Effector memory CD8-positive, alpha-beta T cell (primary cell): Measurements from ENCODE around the gene POP4.
"Not testable (repeated sequence)": the region's sequence is repeated elsewhere in the genome, so short reads cannot be mapped to it uniquely, and the experiment has no call there.

Experiments
- ATAC-seq: fragments of 150-1000 bp; cut with Tn5 transposase; replicated peaks from 2 replicates; pipeline ENCODE4 v1.10.0; 2021; ENCODE audit warnings: mild to moderate bottlenecking, moderate library complexity
- DNase-seq, 3 experiments: peaks; one replicate each; pipeline ENCODE4 v3.0.0; 2021
- H3K27ac Mint-ChIP-seq, 2 donors: one replicate each; pipeline ENCODE4 v1.8.0; 2022; ENCODE audit warnings: mild to moderate bottlenecking in 2 of 2, mixed read lengths in 2 of 2, moderate library complexity in 2 of 2
- H3K27me3 Mint-ChIP-seq, 2 donors: one replicate each; pipeline ENCODE4 v1.8.0; 2022; ENCODE audit warnings: mixed read lengths in 2 of 2
- H3K36me3 Mint-ChIP-seq: one replicate; pipeline ENCODE4 v1.8.0; 2022; ENCODE audit warnings: mild to moderate bottlenecking, moderate library complexity, mixed read lengths; ENCODE audit not compliant: insufficient read depth
- H3K4me1 Mint-ChIP-seq, 2 donors: one replicate each; pipeline ENCODE4 v1.8.0; 2022; ENCODE audit warnings: low read depth in 2 of 2, mixed read lengths in 2 of 2
- H3K4me3 Mint-ChIP-seq, 2 donors: one replicate each; pipeline ENCODE4 v1.8.0; 2022; ENCODE audit warnings: mild to moderate bottlenecking in 2 of 2, mixed read lengths in 2 of 2, moderate library complexity in 2 of 2
- H3K9me3 Mint-ChIP-seq, 2 donors: one replicate each; pipeline ENCODE4 v1.8.0; 2022; ENCODE audit warnings: mixed read lengths in 2 of 2
- total RNA-seq, 9 experiments: gene quantifications; one replicate each; lab custom pipeline; 2026; lab: John Stamatoyannopoulos, UW

Gene POP4, protein sequence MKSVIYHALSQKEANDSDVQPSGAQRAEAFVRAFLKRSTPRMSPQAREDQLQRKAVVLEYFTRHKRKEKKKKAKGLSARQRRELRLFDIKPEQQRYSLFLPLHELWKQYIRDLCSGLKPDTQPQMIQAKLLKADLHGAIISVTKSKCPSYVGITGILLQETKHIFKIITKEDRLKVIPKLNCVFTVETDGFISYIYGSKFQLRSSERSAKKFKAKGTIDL
- total RNA-seq = 26.7 to 88.3 (median 45.5) reads per million in 9 experiments

DNA sequence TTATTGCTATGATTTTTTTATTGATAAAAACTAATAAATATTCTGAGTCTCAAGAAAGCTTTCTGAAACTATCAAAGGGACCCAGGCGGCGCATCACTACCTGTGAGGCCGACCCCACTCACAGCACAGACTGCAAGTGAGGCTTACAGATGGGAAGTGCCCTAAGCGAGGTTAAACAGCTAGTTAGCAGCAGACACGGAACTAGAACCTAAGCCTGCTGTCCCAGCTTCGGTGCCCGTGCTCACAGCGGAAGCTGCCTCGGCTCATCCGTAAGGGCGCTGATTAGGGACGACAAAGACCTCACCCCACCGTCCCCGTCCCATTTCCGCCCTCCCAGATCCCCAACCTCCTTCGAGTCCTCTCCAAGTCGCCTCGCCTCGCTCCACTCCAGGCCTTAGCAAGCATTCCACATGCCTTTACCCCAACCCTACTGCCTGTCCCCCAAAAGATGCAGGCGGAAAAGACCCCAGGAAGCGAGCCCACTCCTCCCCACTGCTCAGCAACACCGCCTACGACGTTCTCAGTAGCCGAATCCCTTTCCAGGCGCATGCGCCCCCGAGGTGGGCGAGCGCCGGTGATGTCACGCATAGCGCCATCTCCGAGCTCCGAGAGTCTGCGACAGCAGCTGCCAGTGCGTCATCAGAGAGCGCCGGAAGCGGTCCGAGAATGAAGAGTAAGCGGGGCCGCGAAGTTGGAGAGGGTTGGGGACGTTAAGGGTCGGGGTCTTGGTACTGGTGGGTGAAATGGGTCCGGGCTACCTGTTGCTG, at the start of gene POP4:
Gene POP4, plus strand, starts transcription at position 631 of the 767 bp plus-strand sequence. Its CDS starts 36 bp downstream, at position 667.
- no peaks in the 10 kb centered on the region for H3K9me3 Mint-ChIP-seq
- ATAC-seq (peak; percentile 79), DNase-seq (peak; percentile 96 to 98 (median 97))
- no peaks in the 10 kb centered on the region for H3K27me3 Mint-ChIP-seq
- peak within 1 kb of the TSS; percentile 97 to 100 for H3K4me3 Mint-ChIP-seq
- H3K36me3 Mint-ChIP-seq = peaks cover 36% of the 10 kb centered on the region
- H3K4me1 Mint-ChIP-seq = peaks cover 22 to 33% of the 10 kb centered on the region in 2 donors
- H3K27ac Mint-ChIP-seq = peak within 1 kb of the TSS; percentile 100

DNA sequence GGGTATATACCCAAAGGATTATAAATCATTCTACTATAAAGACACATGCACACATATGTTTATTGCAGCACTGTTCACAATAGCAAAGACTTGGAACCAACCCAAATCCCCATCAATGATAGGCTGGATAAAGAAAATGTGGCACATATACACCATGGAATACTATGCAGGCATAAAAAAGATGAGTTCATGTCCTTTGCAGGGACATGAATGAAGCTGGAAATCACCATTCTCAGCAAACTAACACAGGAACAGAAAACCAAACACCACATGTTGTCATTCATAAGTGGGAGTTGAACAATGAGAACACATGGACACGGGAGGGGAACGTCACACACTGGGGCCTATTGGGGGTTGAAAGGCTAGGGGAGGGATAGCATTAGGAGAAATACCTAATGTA, 47.0 kb upstream of the POP4 start:
- H3K36me3 Mint-ChIP-seq, DNase-seq, H3K4me1 Mint-ChIP-seq, H3K4me3 Mint-ChIP-seq, ATAC-seq, H3K27ac Mint-ChIP-seq: not testable (repeated sequence)
- H3K9me3 Mint-ChIP-seq = peaks cover 0 to 14% of the 10 kb centered on the region in 2 donors
- peaks cover 37 to 55% of the 10 kb centered on the region in 2 donors for H3K27me3 Mint-ChIP-seq

DNA sequence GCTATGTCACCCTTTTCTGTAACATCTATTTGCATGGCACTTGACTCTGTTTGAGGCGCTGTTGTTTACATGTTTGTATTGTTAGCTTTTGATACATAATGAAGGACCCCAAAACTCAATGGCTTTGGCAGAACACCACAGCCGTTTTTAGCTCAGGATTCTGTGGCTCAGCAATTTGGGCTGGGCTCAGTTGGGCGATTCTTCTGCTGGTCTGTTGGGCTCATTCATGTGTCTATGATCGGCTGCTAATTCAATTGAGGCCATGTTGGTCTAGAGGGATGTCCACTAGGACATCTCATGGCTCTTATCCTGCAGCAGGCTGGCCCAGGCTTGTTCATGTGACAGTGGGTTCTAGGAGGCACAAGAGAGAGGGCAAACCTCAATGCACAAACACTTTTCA, 46.3 kb upstream of the POP4 start:
- ATAC-seq = no peak
- H3K27ac Mint-ChIP-seq = no peak overlapping the region
- H3K4me1 Mint-ChIP-seq = peaks cover 0 to 4% of the 10 kb centered on the region in 2 donors
- H3K36me3 Mint-ChIP-seq = no peaks in the 10 kb centered on the region
- no peak for DNase-seq
- peaks cover 31 to 56% of the 10 kb centered on the region in 2 donors for H3K27me3 Mint-ChIP-seq
- no peak overlapping the region for H3K4me3 Mint-ChIP-seq
- peaks cover 0 to 14% of the 10 kb centered on the region in 2 donors for H3K9me3 Mint-ChIP-seq

DNA sequence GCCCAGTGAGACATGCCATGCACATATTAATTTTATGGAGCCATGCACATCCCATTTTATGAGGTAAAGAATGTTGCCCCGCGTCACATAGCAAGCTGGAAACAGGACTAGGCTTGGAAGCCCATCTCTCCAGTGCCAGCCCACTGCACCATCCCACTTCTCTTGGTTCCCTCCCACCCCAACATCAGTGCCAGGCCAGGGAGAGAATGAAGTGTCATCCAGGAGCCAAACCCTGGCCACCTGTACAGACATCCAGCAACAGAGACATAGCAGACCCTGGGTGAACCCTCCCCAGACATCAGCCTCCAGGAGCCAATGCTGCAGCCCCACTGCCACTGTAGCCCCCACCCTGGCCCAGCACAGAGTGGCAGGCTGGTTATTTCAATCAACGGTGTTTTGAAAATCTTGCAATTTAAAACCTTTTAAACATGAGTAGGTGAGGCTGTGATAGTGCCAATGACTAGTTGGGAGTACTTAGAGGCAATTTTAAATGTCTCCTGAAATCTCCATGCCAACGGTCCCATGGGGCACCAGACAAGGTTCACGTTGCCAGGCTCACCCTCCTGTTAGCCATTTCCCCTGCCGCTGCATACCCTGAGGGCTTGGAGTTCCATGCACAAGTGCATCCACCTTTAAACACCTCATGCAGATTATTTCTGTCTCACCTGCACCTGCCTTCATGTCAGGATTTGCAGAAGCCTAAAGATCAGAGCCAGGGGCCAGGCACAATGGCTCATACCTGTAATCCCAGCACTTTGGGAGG, 45.6 kb upstream of the POP4 start:
- DNase-seq = no peak
- ATAC-seq = no peak
- no peaks in the 10 kb centered on the region for H3K36me3 Mint-ChIP-seq
- no peak overlapping the region for H3K4me3 Mint-ChIP-seq
- peaks cover 28 to 56% of the 10 kb centered on the region in 2 donors for H3K27me3 Mint-ChIP-seq
- peaks cover 0 to 14% of the 10 kb centered on the region in 2 donors for H3K9me3 Mint-ChIP-seq
- H3K27ac Mint-ChIP-seq = no peak overlapping the region
- peaks cover 0 to 4% of the 10 kb centered on the region in 2 donors for H3K4me1 Mint-ChIP-seq

DNA sequence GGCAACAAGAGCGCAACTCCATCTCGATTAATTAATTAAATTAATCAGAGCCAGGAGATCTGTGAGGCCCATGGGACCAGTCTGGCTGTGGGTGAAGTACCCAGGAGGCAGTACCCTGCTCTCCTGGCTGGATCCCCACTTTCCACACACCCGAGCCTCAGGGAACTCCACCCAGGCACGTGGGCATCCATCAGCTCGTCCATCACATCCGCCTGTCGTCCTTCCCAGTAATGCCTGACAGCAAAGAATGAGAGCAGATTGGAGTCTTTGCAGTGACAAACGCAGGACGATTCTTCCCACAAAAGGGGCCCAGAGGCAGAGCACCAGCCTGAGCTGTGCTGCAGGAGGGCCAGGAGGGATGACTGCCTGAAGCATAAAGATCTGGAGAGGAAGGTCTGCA, 44.5 kb upstream of the POP4 start:
- Mint-ChIP-seq H3K27me3 (peaks cover 23 to 56% of the 10 kb centered on the region in 2 donors), H3K9me3 (peaks cover 0 to 14% of the 10 kb centered on the region in 2 donors), H3K27ac (no peak overlapping the region), H3K36me3 (no peaks in the 10 kb centered on the region), H3K4me3 (no peak overlapping the region), H3K4me1 (peaks cover 0 to 8% of the 10 kb centered on the region in 2 donors)
- DNase-seq (no peak), ATAC-seq (no peak)

DNA sequence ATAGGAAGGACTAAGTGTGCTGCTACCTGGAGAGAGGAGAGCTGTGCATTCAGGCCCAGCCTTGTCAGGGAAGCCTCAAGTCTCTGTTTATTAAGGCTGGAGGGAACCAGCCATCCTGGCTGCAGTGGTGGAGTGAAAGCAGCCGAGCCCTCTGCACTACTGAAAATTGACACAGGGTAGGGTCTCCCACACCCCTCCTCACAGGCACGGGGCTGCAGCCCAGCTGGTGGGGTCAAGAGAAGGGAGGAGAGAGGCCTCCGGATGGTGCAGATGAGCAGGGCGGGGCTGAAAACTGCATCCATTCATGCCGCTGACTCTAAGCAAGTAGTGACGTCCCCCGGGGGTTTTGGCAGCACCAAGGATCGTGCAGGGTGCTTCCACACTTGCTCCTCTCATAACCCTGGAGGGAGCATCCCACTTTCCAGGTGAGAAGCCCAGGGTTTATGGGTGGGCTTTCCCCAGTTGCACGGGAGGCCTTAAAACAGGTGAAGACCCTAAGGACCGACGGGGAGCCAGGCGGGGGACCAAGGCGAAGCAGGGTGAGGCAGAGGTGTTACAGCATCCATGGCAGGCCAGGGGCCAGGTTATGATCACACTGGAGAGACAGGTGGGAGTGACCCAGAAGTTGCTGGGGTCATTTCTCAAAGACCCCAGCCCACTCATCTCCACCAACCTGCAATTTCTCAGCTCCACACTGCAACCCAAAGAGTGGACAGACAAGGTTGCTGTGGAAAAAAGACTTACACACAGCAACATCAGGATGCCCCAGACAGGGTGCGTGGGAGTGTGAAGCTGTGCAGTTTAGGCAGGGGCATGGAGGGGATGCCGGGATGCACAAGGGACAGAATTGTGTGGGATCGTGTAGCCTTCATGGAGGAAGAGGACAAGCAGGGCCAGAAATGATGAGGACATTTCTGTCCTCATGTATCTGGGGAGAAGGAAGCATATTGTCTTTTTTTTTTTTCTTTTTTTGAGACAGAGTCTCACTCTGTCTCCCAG, 43.5 kb upstream of the POP4 start:
- H3K27ac Mint-ChIP-seq = no peak overlapping the region
- H3K9me3 Mint-ChIP-seq = peaks cover 0 to 14% of the 10 kb centered on the region in 2 donors
- no peak for ATAC-seq
- H3K27me3 Mint-ChIP-seq = peaks cover 24 to 61% of the 10 kb centered on the region in 2 donors
- H3K4me1 Mint-ChIP-seq = peaks cover 0 to 8% of the 10 kb centered on the region in 2 donors
- no peak for DNase-seq
- H3K4me3 Mint-ChIP-seq = no peak overlapping the region
- no peaks in the 10 kb centered on the region for H3K36me3 Mint-ChIP-seq

DNA sequence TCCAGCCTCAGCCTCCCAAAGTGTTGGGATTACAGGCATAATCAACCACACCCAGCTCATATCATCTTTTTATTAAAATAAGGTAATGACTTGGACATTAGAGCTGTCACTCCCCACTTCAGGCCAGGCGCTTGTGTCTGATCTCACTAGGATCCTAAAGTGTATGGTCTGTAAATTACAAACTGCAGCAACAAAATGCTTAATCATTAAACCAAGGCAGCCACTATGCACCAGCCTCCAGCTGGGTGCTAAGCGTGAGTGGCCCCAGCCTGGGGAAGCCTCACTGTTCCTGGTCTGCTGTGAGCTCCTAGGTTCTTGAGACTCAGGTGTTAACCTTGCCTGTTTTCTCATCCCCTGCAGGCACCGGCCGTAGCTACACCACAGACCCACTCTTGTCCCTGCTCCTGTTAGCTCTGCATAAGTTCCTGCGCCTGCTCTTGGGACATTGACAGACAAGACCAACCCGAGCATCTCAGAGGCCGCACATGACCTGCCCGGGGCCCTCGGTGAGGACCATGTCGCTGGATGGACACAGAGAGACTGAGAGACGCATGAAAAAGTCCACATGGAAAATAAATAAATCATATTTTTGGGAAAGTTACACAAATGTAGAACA, 42.5 kb upstream of the POP4 start:
- no peak overlapping the region for H3K27ac Mint-ChIP-seq
- H3K4me3 Mint-ChIP-seq = no peak overlapping the region
- peaks cover 0 to 8% of the 10 kb centered on the region in 2 donors for H3K9me3 Mint-ChIP-seq
- H3K4me1 Mint-ChIP-seq = peaks cover 0 to 8% of the 10 kb centered on the region in 2 donors
- no peaks in the 10 kb centered on the region for H3K36me3 Mint-ChIP-seq
- no peak for ATAC-seq
- no peak for DNase-seq
- H3K27me3 Mint-ChIP-seq = peaks cover 24 to 71% of the 10 kb centered on the region in 2 donors

DNA sequence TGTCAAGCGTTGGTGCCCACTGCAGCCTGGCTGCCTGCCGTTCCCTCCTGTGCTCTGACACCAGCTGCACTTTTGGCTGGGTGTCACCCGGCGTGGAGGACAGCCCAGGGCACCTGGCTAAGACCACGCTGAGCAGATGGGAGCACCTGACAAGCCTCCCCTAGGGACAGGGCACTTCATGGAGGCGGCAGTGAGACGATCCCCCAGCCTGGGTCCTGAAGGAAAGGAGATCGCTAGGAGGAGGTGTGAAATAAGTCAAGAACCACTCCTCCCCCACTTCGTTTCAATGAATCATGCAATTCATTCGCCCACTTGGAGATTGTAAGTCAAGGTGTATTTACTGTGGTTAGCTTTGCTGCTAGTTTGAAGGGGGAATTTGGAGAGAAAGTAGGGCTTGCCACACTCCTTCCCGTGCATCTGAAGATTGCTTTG, 41.5 kb upstream of the POP4 start:
- Mint-ChIP-seq H3K36me3 (no peaks in the 10 kb centered on the region), H3K4me3 (no peak overlapping the region), H3K27ac (no peak overlapping the region), H3K4me1 (peaks cover 0 to 8% of the 10 kb centered on the region in 2 donors), H3K27me3 (peaks cover 24 to 76% of the 10 kb centered on the region in 2 donors), H3K9me3 (no peaks in the 10 kb centered on the region)
- no peak for DNase-seq
- ATAC-seq = no peak

DNA sequence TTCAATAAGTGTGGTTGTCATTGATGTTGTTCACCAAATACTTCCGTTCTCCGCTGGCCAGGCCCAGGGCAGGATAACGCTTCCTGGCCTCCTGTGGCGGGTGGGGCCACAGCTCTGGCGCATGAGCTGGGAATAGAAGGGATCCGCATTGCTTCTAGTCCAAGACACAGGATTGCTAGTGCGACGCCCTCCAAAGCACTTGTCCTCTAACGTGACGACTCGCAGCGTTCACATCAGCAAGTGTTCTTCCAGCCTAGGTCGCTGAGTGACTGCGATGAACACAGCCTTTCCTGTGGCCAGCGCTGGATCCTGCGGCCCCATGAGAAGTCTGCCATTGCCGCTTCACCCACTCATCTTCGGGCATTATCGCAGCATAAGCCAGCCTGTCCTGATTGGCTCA, 40.9 kb upstream of the POP4 start:
- no peak overlapping the region for H3K4me3 Mint-ChIP-seq
- no peaks in the 10 kb centered on the region for H3K36me3 Mint-ChIP-seq
- H3K27me3 Mint-ChIP-seq = peaks cover 24 to 82% of the 10 kb centered on the region in 2 donors
- no peaks in the 10 kb centered on the region for H3K9me3 Mint-ChIP-seq
- no peak overlapping the region for H3K27ac Mint-ChIP-seq
- H3K4me1 Mint-ChIP-seq = peaks cover 0 to 8% of the 10 kb centered on the region in 2 donors
- no peak for DNase-seq
- no peak for ATAC-seq

DNA sequence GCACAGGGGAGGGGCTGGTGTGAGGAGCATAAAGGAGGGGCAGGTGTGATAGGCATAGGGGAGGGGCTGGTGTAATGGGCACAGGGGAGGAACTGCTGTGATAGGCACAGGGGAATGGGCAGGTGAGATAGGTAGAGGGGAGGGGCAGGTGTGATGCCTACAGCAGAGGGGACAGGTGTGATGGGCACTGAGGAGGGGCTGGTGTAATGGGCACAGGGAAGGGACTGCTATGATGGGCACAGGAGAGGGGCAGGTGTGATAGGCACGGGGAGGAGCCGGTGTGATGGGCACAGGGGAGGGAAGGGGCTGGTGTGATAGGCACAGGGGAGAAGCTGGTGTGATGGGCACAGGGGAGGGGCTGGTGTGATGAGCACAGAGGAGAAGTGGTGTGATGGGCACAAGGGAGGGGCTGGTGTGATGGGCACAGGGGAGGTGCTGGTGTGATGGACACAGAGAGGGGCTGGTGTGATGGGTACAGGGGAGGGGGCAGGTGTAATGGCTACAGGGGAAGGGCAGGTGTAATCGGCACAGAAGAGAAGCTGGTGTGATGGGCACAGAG, 39.5 kb upstream of the POP4 start:
- no peak for ATAC-seq
- H3K27me3 Mint-ChIP-seq = peaks cover 24 to 96% of the 10 kb centered on the region in 2 donors
- no peaks in the 10 kb centered on the region for H3K9me3 Mint-ChIP-seq
- peaks cover 0 to 8% of the 10 kb centered on the region in 2 donors for H3K4me1 Mint-ChIP-seq
- H3K36me3 Mint-ChIP-seq = no peaks in the 10 kb centered on the region
- H3K4me3 Mint-ChIP-seq = no peak overlapping the region
- DNase-seq = no peak
- peak overlapping the region in 1 of 2 donors; percentile 74 for H3K27ac Mint-ChIP-seq

DNA sequence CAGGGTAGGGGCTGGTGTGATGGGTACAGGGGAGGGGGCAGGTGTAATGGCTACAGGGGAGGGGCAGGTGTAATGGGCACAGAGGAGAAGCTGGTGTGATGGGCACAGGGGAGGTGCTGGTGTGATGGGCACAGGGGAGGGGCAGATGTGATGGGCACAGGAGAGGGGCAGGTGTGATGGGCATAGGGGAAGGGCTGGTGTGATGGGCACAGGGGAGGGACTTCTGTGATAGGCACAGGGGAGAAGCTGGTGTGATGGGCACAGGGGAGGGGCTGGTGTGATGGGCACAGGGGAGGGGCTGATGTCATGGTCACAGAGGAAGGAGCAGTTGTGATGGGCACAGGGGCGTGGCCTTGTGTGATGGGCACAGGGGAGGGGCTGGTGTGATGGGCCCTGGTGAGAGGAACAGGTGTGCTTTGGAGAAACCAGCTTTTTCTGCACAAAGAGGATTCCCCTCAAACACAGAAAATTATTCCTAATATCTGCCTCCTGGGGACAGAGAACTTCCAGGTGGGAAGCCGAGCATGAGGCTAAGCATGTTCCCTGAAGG, 38.6 kb upstream of the POP4 start:
- H3K27me3 Mint-ChIP-seq = peaks cover 32 to 96% of the 10 kb centered on the region in 2 donors
- peaks cover 0 to 8% of the 10 kb centered on the region in 2 donors for H3K4me1 Mint-ChIP-seq
- no peak for DNase-seq
- H3K4me3 Mint-ChIP-seq = no peak overlapping the region
- no peak for ATAC-seq
- H3K9me3 Mint-ChIP-seq = no peaks in the 10 kb centered on the region
- H3K27ac Mint-ChIP-seq = no peak overlapping the region
- no peaks in the 10 kb centered on the region for H3K36me3 Mint-ChIP-seq
